K562 (cell line): ENCODE measurements around the gene KRTAP6-1. TPM values are rescaled to one million over a fixed set of nuclear protein-coding genes. Genes with fewer than 3 reads are reported as not detected.

ENCODE experiments used
- ATAC-seq: fragments of 200-7000 bp; cut with Tn5 transposase; 3 replicates; pipeline ENCODE4 v1.9.1; 2020; ENCODE audit warnings: moderate library complexity
- BruUV-seq: library from RNA; stranded (reverse); fragments of 400-500 nt; replicated peaks from 2 replicates; lab custom pipeline; 2021; lab: Mats Ljungman, UMichigan
- CTCF ChIA-PET: fragments of 300-600 bp; formaldehyde crosslinking; extraction: SDS; loops from one replicate; lab custom pipeline; 2021; ENCODE audit warnings: low intra/inter-chr PET ratio; lab: Yijun Ruan, JAX
- POLR2A ChIA-PET: fragments of 300-600, 350-650 bp; sonication (Branson Sonifier 250); formaldehyde crosslinking; extraction: SDS; loops from one replicate; lab custom pipeline; 2021; ENCODE audit warnings: antibody characterized with exemption, inconsistent platforms; lab: Yijun Ruan, JAX
- DNase-seq, 4 experiments: peaks; one replicate each; pipeline versions ENCODE4 v3.0.0 to v3.0.0-alpha.2; 2011 to 2018; ENCODE audit warnings: low spot score in 3 of 4, mixed read lengths in 3 of 4; ENCODE audit errors: extremely low read depth in 1 of 4
- FAIRE-seq: peaks from 2 replicates; lab custom pipeline; 2011; peaks lifted over from hg19 to GRCh38; lab: Jason Lieb, UNC
- H2AFZ ChIP-seq: 2 replicates; pipeline ENCODE4 v1.6.0; 2011; ENCODE audit warnings: low read depth, low read length, control low read depth, inconsistent platforms
- H3K27ac ChIP-seq: fragments of 200-600 bp; 3 replicates; pipeline ENCODE4 v1.8.0; 2011; ENCODE audit warnings: low read depth, mild to moderate bottlenecking, control low read depth, inconsistent platforms, low read length, moderate library complexity, mixed read lengths; ENCODE audit errors: extremely low read depth
- H3K27me3 ChIP-seq, 2 experiments: fragments of 300-600 bp in 1 of 2; 2 replicates in 1 of 2; 3 replicates in 1 of 2; pipeline versions ENCODE4 v1.6.0 to v1.8.0; 2011; ENCODE audit warnings: inconsistent platforms in 2 of 2, low read length in 2 of 2, mild to moderate bottlenecking in 1 of 2, mixed read lengths in 1 of 2, moderate library complexity in 1 of 2; ENCODE audit not compliant: control insufficient read depth in 2 of 2, insufficient read depth in 2 of 2
- H3K36me3 ChIP-seq: fragments of 300-600 bp; 3 replicates; pipeline ENCODE4 v1.8.0; 2011; ENCODE audit warnings: mild to moderate bottlenecking, low read length, inconsistent platforms; ENCODE audit not compliant: control insufficient read depth, insufficient read depth
- H3K4me1 ChIP-seq, 2 experiments: fragments of 200-600 bp in 1 of 2; replicated peaks in 1 of 2; 2 replicates in 1 of 2; 3 replicates in 1 of 2; pipeline versions ENCODE4 v1.5.1 to v1.8.0; 2011; ENCODE audit warnings: inconsistent platforms in 2 of 2, low read length in 2 of 2, mild to moderate bottlenecking in 1 of 2, mixed read lengths in 1 of 2, moderate library complexity in 1 of 2; ENCODE audit not compliant: control insufficient read depth in 2 of 2, insufficient read depth in 2 of 2
- H3K4me2 ChIP-seq: 2 replicates; pipeline ENCODE4 v1.6.1; 2011; ENCODE audit warnings: low read length, control low read depth, inconsistent platforms, mixed read lengths; ENCODE audit not compliant: insufficient read depth
- H3K4me3 ChIP-seq: fragments of 200-600 bp; sonication (generic), shearing (Covaris generic); 2 replicates; pipeline ENCODE4 v1.5.1; 2016; ENCODE audit warnings: control low read depth, inconsistent platforms
- H3K79me2 ChIP-seq: fragments of 200-600 bp; 3 replicates; pipeline ENCODE4 v1.8.0; 2011; ENCODE audit warnings: low read length, inconsistent platforms; ENCODE audit not compliant: control insufficient read depth, insufficient read depth
- H3K9ac ChIP-seq, 2 experiments: 2 replicates each; pipeline versions ENCODE4 v1.6.0 to v1.6.1; 2011; ENCODE audit warnings: low read depth in 2 of 2, low read length in 2 of 2, control low read depth in 1 of 2, inconsistent platforms in 1 of 2, mild to moderate bottlenecking in 1 of 2, mixed read lengths in 1 of 2; ENCODE audit not compliant: insufficient read depth in 1 of 2
- H3K9me1 ChIP-seq: one replicate; pipeline ENCODE4 v1.6.0; 2011; ENCODE audit warnings: inconsistent platforms, mild to moderate bottlenecking, low read length, moderate library complexity; ENCODE audit not compliant: control insufficient read depth, insufficient read depth
- H3K9me3 ChIP-seq: replicated peaks from 2 replicates; pipeline ENCODE4 v1.5.1; 2011; ENCODE audit warnings: low read depth, low read length, inconsistent platforms; ENCODE audit not compliant: control insufficient read depth, insufficient read depth
- H4K20me1 ChIP-seq: replicated peaks from 2 replicates; pipeline ENCODE4 v1.6.1; 2011; ENCODE audit warnings: low read length, inconsistent platforms, mixed read lengths; ENCODE audit not compliant: control insufficient read depth, insufficient read depth
- KLF1 ChIP-seq: fragments of 450-650 bp; IDR thresholded peaks from 2 replicates; pipeline ENCODE4 v1.6.1; 2016; ENCODE audit warnings: missing genetic modification characterization, missing compliant biosample characterization
- POLR2AphosphoS2 ChIP-seq: IDR thresholded peaks from 2 replicates; pipeline ENCODE4 v1.6.1; 2012; ENCODE audit warnings: low read length, improper control_type of control experiment
- SAFB2 ChIP-seq: fragments of 200-400 bp; formaldehyde crosslinking; IDR thresholded peaks from 2 replicates; pipeline ENCODE4 v1.6.1; 2018; ENCODE audit warnings: borderline replicate concordance, low read length, low read depth, moderate library complexity; ENCODE audit not compliant: severe bottlenecking
- SNRNP70 ChIP-seq: fragments of 200-400 bp; formaldehyde crosslinking; optimal IDR thresholded peaks from 2 replicates; pipeline ENCODE3; 2017; ENCODE audit warnings: low read depth, low read length
- ZNF707 ChIP-seq: fragments of 250-450 bp; sonication (Bioruptor Pico); conservative IDR thresholded peaks from 2 replicates; pipeline ENCODE4 v1.8.0; 2022; ENCODE audit warnings: inconsistent platforms, mild to moderate bottlenecking, moderate library complexity
- ZNF830 ChIP-seq: fragments of 250-450 bp; sonication (Bioruptor Pico); IDR thresholded peaks from 2 replicates; pipeline ENCODE4 v1.5.0; 2021; ENCODE audit warnings: mild to moderate bottlenecking
- in situ Hi-C: fragments of 300-500 bp; cut with MboI; formaldehyde crosslinking; loops from 4 replicates; pipeline ENCODE4 v1.15.0; 2018; ENCODE audit warnings: inconsistent platforms, mixed read lengths
- intact Hi-C: fragments of 100-400 bp; cut with micrococcal nuclease; formaldehyde crosslinking; loops from 2 replicates; pipeline ENCODE4 v1.14.2; 2022
- polyA plus RNA-seq, 8 experiments: library from polyadenylated mRNA; depleted of rRNA in 4 of 8; stranded (reverse) in 5 of 8; unstranded in 3 of 8; fragments of >200 nt; fragmentation: Nextera tagmentation in 2 of 8; fragmentation: Illumina TruSeq in 1 of 8; extraction: Ambion mirVana in 2 of 8; extraction: Trizol in 1 of 8; gene quantifications; 2 replicates each; pipeline versions ENCODE4 v1.2.1 to v1.2.3, GENCODE V29; 2011 to 2014; ENCODE audit warnings: inconsistent platforms in 1 of 8, missing spikeins in 1 of 8
- total RNA-seq, 7 experiments: library from RNA; depleted of rRNA in 6 of 7; stranded (reverse); fragments of >200 nt in 6 of 7; fragmentation: Illumina TruSeq in 2 of 7; extraction: Trizol in 2 of 7; gene quantifications; 2 replicates each; pipeline versions ENCODE4 v1.2.1 to v1.2.3, GENCODE V29; 2011 to 2021; ENCODE audit warnings: low replicate concordance in 1 of 7
- TF ChIP-seq, protein P1 (sequence below): sonication (generic); formaldehyde crosslinking; IDR thresholded peaks from 2 replicates; pipeline ENCODE4 v1.8.1; 2023; ENCODE audit warnings: mild to moderate bottlenecking, missing genetic modification reagents
- TF ChIP-seq, protein P2 (sequence below): sonication (generic); formaldehyde crosslinking; IDR thresholded peaks from 2 replicates; pipeline ENCODE4 v1.8.1; 2023; ENCODE audit warnings: missing genetic modification reagents, mild to moderate bottlenecking, borderline replicate concordance
- TF ChIP-seq, protein P3 (sequence below), 2 experiments: fragments of 450-650 bp in 1 of 2; sonication (generic) in 1 of 2; formaldehyde crosslinking; conservative IDR thresholded peaks; 2 replicates each; pipeline versions ENCODE4 v1.4.0 to v1.8.1; 2020 to 2022; ENCODE audit warnings: mild to moderate bottlenecking in 1 of 2, missing genetic modification reagents in 1 of 2

KRTAP6-1 gene
- total and polyA plus RNA-seq, 9 of the 15 experiments (the other 6 are each of a cell fraction or from before 2014, with no cell fraction given), result not detected

DNA sequence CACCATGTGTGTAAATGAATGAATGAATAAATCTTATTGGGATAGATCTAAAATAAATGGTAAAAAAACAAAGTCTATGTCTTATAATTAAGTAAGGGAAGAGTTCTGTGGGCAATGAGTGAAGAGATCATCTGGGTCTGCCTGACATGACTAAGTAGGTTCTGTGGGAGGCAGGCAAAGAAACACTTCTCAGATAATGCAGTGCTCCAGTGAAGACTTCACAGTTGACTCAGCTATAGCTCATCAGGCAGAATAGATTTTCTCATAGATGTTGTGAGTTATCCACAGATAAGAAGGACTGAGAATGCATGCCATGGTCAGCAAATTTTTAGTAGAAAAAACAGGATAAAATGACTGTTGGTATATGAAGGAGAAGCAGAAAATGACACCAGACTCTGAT lies 36.0 kb downstream of the KRTAP6-1 start:
- Histone ChIP-seq H3K4me1 (no peaks in the 10 kb centered on the region), H3K79me2 (no peaks in the 10 kb centered on the region), H3K36me3 (no peaks in the 10 kb centered on the region), H3K27ac (no peak overlapping the region), H3K4me3 (no peak overlapping the region), H3K9me1 (no peaks in the 10 kb centered on the region), H3K9me3 (no peaks in the 10 kb centered on the region; the same call in 1 of the 2 replicates), H3K4me2 (no peak overlapping the region), H3K9ac (no peak overlapping the region), H3K27me3 (no peaks in the 10 kb centered on the region), H4K20me1 (no peaks in the 10 kb centered on the region), H2AFZ (no peak overlapping the region)
- no peak for TF ChIP-seq KLF1 (tag)
- ATAC-seq, result no peak
- no peak for DNase-seq
- ChIA-PET POLR2A (no interaction called here), CTCF (no interaction called here)
- FAIRE-seq, result no peak
- BruUV-seq, result no TSS peak
- intact Hi-C loops (no loop called here), in situ Hi-C loops (no loop called here)

DNA sequence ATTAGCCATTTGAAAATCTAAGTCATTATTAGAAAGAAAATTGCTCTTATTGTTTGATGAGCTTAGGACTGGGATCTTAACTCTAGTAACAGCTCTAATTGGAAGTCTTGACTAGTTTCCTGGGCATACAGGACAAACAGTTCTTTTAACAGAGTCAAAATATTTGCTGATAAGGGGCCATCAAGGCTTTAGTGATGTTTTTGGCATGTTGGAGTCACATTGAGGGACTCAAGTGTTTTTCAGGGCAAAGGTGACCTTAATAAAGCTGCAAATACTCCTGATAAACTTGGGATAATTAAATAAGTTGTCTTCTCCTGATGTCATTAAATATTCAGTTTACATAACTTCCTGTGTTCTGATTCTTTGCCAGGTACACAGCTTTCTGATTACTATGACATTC lies 46.1 kb downstream of the KRTAP6-1 start:
- BruUV-seq, result no TSS peak
- FAIRE-seq (no peak), ATAC-seq (no peak), DNase-seq (no peak)
- POLR2A ChIA-PET, result no interaction called here
- CTCF ChIA-PET, result no interaction called here
- no peaks in the 10 kb centered on the region for H3K36me3 ChIP-seq
- no peaks in the 10 kb centered on the region for H3K9me3 ChIP-seq
- no peak overlapping the region for H3K9ac ChIP-seq
- no peaks in the 10 kb centered on the region for H3K79me2 ChIP-seq
- H3K27me3 ChIP-seq, result no peaks in the 10 kb centered on the region
- H3K4me3 ChIP-seq, result no peak overlapping the region
- no peak overlapping the region for H3K4me2 ChIP-seq
- no peaks in the 10 kb centered on the region for H3K4me1 ChIP-seq
- H3K27ac ChIP-seq, result no peak overlapping the region
- intact Hi-C loops, result no loop called here
- in situ Hi-C loops, result no loop called here
- no peaks in the 10 kb centered on the region for H4K20me1 ChIP-seq
- H2AFZ ChIP-seq, result no peak overlapping the region
- no peaks in the 10 kb centered on the region for H3K9me1 ChIP-seq
- TF ChIP-seq ZNF830 (CRISPR knock-in tag) (no peak), SAFB2 (no peak), SNRNP70 (no peak), POLR2AphosphoS2 (no peak), ZNF707 (CRISPR knock-in tag) (no peak)
- TF ChIP-seq, protein P1, sequence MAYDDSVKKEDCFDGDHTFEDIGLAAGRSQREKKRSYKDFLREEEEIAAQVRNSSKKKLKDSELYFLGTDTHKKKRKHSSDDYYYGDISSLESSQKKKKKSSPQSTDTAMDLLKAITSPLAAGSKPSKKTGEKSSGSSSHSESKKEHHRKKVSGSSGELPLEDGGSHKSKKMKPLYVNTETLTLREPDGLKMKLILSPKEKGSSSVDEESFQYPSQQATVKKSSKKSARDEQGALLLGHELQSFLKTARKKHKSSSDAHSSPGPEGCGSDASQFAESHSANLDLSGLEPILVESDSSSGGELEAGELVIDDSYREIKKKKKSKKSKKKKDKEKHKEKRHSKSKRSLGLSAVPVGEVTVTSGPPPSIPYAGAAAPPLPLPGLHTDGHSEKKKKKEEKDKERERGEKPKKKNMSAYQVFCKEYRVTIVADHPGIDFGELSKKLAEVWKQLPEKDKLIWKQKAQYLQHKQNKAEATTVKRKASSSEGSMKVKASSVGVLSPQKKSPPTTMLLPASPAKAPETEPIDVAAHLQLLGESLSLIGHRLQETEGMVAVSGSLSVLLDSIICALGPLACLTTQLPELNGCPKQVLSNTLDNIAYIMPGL, result no peak
- TF ChIP-seq, protein P2, sequence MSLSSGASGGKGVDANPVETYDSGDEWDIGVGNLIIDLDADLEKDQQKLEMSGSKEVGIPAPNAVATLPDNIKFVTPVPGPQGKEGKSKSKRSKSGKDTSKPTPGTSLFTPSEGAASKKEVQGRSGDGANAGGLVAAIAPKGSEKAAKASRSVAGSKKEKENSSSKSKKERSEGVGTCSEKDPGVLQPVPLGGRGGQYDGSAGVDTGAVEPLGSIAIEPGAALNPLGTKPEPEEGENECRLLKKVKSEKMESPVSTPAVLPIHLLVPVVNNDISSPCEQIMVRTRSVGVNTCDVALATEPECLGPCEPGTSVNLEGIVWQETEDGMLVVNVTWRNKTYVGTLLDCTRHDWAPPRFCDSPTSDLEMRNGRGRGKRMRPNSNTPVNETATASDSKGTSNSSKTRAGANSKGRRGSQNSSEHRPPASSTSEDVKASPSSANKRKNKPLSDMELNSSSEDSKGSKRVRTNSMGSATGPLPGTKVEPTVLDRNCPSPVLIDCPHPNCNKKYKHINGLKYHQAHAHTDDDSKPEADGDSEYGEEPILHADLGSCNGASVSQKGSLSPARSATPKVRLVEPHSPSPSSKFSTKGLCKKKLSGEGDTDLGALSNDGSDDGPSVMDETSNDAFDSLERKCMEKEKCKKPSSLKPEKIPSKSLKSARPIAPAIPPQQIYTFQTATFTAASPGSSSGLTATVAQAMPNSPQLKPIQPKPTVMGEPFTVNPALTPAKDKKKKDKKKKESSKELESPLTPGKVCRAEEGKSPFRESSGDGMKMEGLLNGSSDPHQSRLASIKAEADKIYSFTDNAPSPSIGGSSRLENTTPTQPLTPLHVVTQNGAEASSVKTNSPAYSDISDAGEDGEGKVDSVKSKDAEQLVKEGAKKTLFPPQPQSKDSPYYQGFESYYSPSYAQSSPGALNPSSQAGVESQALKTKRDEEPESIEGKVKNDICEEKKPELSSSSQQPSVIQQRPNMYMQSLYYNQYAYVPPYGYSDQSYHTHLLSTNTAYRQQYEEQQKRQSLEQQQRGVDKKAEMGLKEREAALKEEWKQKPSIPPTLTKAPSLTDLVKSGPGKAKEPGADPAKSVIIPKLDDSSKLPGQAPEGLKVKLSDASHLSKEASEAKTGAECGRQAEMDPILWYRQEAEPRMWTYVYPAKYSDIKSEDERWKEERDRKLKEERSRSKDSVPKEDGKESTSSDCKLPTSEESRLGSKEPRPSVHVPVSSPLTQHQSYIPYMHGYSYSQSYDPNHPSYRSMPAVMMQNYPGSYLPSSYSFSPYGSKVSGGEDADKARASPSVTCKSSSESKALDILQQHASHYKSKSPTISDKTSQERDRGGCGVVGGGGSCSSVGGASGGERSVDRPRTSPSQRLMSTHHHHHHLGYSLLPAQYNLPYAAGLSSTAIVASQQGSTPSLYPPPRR (CRISPR knock-in tag), result no peak
- TF ChIP-seq, protein P3, sequence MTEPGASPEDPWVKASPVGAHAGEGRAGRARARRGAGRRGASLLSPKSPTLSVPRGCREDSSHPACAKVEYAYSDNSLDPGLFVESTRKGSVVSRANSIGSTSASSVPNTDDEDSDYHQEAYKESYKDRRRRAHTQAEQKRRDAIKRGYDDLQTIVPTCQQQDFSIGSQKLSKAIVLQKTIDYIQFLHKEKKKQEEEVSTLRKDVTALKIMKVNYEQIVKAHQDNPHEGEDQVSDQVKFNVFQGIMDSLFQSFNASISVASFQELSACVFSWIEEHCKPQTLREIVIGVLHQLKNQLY (CRISPR knock-in tag; conservative IDR thresholded peaks at IDR 0.05), result no peak
